RWPE2 (cell line): ENCODE data around the gene TBX6.

Experiments used
- ATAC-seq: fragments of 200-7000 bp; cut with Tn5 transposase; 3 replicates; pipeline ENCODE4 v1.9.1; 2021; ENCODE audit warnings: low read depth
- DNase-seq: peaks from one replicate; pipeline ENCODE4 v3.0.0-alpha.2; 2020; ENCODE audit warnings: low spot score
- H3K27ac ChIP-seq: fragments of 450-650 bp; 2 replicates; pipeline ENCODE4 v1.5.1; 2017; ENCODE audit warnings: mild to moderate bottlenecking; ENCODE audit not compliant: poor library complexity, severe bottlenecking
- H3K27me3 ChIP-seq: fragments of 250-450 bp; sonication (Bioruptor Pico); 2 replicates; pipeline ENCODE4 v1.5.1; 2021; ENCODE audit warnings: mild to moderate bottlenecking, moderate library complexity; ENCODE audit not compliant: insufficient read depth, poor library complexity, severe bottlenecking
- H3K36me3 ChIP-seq: fragments of 250-450 bp; sonication (Bioruptor Pico); 2 replicates; pipeline ENCODE4 v1.5.1; 2020; ENCODE audit warnings: low read depth, mild to moderate bottlenecking, moderate library complexity
- H3K4me1 ChIP-seq: fragments of 250-450 bp; sonication (Bioruptor Pico); 2 replicates; pipeline ENCODE4 v1.5.1; 2021; ENCODE audit warnings: mild to moderate bottlenecking, moderate library complexity; ENCODE audit not compliant: insufficient read depth, poor library complexity, severe bottlenecking
- H3K4me3 ChIP-seq: fragments of 250-450 bp; sonication (Bioruptor Pico); 2 replicates; pipeline ENCODE4 v1.5.1; 2021; ENCODE audit warnings: mild to moderate bottlenecking, moderate library complexity; ENCODE audit not compliant: severe bottlenecking
- H3K9me3 ChIP-seq: fragments of 250-450 bp; sonication (Bioruptor Pico); 2 replicates; pipeline ENCODE4 v1.5.1; 2021; ENCODE audit warnings: mild to moderate bottlenecking, moderate library complexity; ENCODE audit not compliant: severe bottlenecking
- CTCF ChIP-seq: fragments of 450-650 bp; IDR thresholded peaks from one replicate; pipeline ENCODE4 v1.5.1; 2017; ENCODE audit warnings: mild to moderate bottlenecking, moderate library complexity; ENCODE audit not compliant: poor library complexity, severe bottlenecking

Gene TBX6

DNA sequence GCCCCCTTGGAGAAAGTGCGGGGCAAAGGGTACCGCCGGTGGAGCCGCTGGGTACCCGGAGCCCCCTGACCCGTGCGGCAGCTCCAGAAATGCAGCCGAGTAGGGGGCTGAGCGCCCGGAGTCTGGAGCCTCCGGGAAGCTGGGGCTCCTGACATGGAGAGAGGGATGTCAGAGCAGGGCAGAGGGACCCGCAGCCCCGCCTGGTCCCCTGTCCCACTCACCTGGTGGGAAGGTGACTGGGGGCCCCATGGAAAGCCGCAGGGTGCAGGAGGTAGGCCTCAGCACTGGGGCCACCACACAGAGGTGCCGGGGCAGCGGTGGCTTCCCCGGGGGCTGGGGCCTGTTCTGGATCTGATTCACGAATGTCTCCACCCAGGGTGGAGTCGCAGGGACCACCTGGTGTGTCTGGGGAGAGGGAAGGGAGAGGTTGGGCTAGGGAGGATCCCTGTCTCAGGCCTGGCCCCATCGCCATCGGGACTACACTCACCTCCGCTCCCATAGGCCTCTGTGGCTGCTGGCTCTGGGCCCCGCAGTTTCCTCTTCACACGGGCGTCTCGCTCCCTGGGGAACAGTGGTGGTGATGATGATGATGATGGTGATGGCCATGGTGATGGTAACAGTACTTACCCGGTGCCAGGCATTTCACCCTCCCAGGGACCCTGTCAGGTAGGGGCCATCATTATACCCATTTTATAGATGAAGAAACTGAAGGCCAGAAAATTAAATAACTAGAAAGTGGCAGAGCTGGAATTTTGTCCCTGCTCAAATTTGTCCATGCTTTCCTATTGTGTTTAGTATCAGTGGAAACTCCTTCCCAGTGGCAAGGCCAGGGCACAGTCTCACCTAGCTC lies 5.2 kb downstream of the TBX6 start:
- H3K36me3 ChIP-seq = peaks cover 45% of the 10 kb centered on the region
- no peaks in the 10 kb centered on the region for H3K9me3 ChIP-seq
- H3K27me3 ChIP-seq = no peaks in the 10 kb centered on the region
- no peak for ATAC-seq
- H3K27ac ChIP-seq = no peak overlapping the region
- H3K4me3 ChIP-seq = no peak overlapping the region
- H3K4me1 ChIP-seq = peaks cover 13% of the 10 kb centered on the region
- DNase-seq = no peak
- TF ChIP-seq CTCF = no peak

GRCh38 chr16:30085820-30086219 lies 5.9 kb downstream of the TBX6 start:
- H3K36me3 ChIP-seq = peaks cover 52% of the 10 kb centered on the region
- DNase-seq = no peak
- no peak for ATAC-seq
- H3K27ac ChIP-seq = no peak overlapping the region
- H3K9me3 ChIP-seq = no peaks in the 10 kb centered on the region
- no peak overlapping the region for H3K4me3 ChIP-seq
- no peaks in the 10 kb centered on the region for H3K27me3 ChIP-seq
- peaks cover 13% of the 10 kb centered on the region for H3K4me1 ChIP-seq
- no peak for TF ChIP-seq CTCF

GRCh38 chr16:30085247-30085646 lies 6.5 kb downstream of the TBX6 start:
- H3K4me3 ChIP-seq = no peak overlapping the region
- no peaks in the 10 kb centered on the region for H3K27me3 ChIP-seq
- peaks cover 7% of the 10 kb centered on the region for H3K4me1 ChIP-seq
- H3K27ac ChIP-seq = no peak overlapping the region
- DNase-seq (no peak), ATAC-seq (no peak)
- TF ChIP-seq CTCF = no peak
- no peaks in the 10 kb centered on the region for H3K9me3 ChIP-seq
- peaks cover 58% of the 10 kb centered on the region for H3K36me3 ChIP-seq

DNA sequence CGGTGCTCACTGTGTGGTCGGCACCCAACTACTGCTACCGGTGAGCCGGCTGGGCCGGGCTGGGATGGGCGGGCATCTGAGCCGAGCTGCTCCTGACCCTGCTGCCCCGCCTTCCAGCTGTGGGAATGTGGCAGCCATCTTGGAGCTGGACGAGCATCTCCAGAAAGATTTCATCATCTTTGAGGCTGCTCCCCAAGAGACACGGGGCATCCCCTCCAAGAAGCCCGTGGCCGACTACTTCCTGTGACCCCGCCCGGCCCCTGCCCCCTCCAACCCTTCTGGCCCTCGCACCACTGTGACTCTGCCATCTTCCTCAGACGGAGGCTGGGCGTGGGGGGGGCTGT lies 6.9 kb downstream of the TBX6 start:
- Histone ChIP-seq H3K4me3 (no peak overlapping the region), H3K36me3 (peaks cover 63% of the 10 kb centered on the region), H3K27me3 (no peaks in the 10 kb centered on the region), H3K27ac (no peak overlapping the region), H3K9me3 (no peaks in the 10 kb centered on the region), H3K4me1 (peaks cover 4% of the 10 kb centered on the region)
- DNase-seq (no peak), ATAC-seq (no peak)
- TF ChIP-seq CTCF = no peak

- Histone ChIP-seq H3K4me3 (no peak overlapping the region), H3K36me3 (peaks cover 68% of the 10 kb centered on the region), H3K27ac (no peak overlapping the region), H3K27me3 (no peaks in the 10 kb centered on the region), H3K9me3 (no peaks in the 10 kb centered on the region), H3K4me1 (no peaks in the 10 kb centered on the region)
- no peak for ATAC-seq
- no peak for DNase-seq
- TF ChIP-seq CTCF = no peak
These were observed 7.5 kb downstream of the TBX6 start for GRCh38 chr16:30084096-30084815.
